ENCODE data around the gene RNF224.
"Not testable (repeated sequence)": the region's sequence is repeated elsewhere in the genome, so short reads cannot be mapped to it uniquely, and the experiment has no call there.

The RNF224 gene

GRCh38 chr9:137255448-137256114, 28.3 kb downstream of the RNF224 start:
- DNase-seq: peak; percentile 52

DNA sequence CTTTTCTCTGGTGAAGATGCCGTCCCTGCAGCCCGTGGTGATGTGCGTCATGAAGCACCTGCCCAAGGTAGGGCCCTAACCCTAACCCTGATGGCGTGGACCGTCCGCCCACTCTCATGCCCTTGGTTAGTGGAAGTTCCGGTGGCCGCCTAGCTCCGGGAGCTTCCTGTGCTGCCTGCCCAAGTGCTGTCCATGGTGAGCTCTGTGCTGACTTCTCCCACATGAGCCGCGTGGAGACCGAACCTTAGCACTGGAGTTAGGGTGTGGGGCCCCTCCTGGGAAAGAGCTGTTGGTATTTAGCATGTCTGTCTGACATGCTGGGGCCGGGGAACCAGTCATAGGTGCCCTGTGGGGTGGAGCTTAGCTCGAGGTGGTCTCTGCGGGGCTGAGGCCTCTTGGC, 29.1 kb downstream of the RNF224 start:
- no peak for DNase-seq

DNA sequence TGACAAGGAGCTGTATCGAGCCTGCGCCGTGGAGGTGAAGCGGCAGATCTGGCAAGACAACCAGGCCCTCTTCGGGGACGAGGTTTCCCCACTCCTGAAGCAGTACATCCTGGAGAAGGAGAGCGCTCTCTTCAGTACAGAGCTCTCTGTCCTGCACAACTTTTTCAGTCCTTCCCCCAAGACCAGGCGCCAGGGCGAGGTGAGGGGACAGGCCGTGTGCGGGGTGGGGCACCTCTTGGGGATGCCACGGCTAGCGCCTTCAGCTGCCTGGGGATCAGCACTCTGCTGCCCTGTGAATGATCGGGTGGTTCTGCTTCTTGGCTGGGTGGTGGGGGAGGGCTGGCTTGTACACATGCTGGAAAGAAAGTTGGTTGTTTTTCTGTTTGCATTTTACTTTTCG, 29.6 kb downstream of the RNF224 start:
- DNase-seq: no peak

DNA sequence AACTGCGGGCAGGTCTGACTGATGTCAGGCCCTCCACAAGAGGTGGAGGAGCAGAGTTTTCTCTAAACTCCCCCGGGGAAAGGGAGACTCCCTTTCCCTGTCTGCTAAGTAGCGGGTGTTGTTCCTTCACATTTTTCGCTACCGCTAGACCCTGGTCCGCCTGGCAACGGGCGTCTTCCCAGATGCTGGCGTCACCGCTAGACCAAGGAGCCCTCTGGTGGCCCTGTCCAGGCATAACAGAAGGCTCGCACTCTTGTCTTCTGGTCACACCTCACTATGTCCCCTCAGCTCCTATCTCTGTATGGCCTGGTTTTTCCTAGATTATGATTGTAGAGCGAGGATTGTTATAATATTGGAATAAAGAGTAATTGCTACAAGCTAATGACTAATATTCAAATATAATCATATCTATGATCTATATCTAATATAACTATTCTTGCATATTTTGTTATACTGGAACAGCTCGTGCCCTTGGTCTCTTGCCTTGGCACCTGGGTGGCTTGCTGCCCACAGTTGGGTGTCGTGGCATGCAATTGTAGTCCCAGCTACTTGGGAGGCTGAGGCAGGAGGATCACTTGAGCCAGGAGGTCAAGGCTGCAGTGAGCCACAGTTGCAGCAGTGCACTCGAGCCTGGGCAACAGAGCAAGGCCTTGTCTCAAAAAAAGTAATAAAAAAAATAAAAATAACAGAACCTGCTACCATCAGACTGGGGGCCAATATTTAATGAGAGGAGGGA, 35.0 kb downstream of the RNF224 start:
- DNase-seq: not testable (repeated sequence)

- no peak for DNase-seq
Measured at GRCh38 chr9:137262909-137263285, 35.6 kb downstream of the RNF224 start.

- DNase-seq: no peak
Measured at GRCh38 chr9:137263506-137263905, 36.2 kb downstream of the RNF224 start.

- no peak for DNase-seq
Measured at GRCh38 chr9:137264067-137264466, 36.8 kb downstream of the RNF224 start.

DNA sequence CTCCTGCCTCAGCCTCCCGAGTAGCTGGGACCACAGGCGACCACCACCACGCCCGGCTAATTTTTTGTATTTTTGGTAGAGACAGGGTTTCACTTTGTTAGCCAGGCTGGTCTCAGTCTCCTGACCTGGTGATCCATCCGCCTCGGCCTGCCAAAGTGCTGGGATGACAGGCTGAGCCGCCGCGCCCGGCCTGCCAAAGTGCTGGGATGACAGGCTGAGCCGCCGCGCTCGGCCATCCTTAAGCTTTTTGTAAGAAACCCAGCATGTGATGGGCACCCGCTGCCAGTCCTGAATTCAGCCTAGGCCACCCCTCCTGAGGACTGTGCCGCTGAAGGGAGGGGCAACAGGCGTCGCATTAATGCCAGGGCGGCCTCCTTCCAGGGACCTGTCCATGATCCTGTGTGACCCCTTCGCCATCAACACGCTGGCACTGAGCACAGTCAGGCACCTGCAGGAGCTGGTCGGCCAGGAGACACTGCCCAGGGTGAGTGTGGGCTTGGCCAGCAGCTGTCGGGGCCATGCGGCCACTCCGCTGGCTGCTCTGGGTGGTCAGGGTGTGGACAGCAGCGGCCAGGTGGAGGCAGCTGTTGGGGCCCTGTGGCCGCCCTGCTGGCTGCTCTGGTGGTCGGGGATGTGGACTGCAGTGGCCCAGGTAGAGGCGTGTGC, 38.3 kb downstream of the RNF224 start:
- DNase-seq: no peak

- no peak for DNase-seq
Measured at GRCh38 chr9:137266162-137266527, 38.8 kb downstream of the RNF224 start.

- DNase-seq: no peak
Measured at GRCh38 chr9:137266585-137267453, 39.5 kb downstream of the RNF224 start.

DNA sequence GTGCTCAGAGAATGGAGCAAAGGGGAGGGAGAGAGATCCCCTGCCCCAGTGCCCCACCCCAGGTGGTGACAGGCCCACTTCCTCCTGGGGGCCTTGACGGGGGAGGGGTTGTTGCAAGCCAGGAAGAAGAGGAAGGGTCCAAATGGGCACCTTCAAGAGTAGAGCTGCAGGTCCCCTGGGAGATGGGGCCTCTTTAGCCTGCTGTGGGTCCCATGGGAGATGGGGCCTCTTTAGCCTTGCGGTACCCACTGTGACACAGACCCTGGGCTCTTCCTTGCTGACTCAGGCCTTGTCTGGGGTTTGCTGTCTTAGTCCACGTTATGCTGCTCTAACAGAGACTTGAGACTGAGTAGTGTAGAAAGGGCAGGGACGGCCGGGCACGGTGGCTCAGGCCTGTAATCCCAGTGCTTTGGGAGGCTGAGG, 40.6 kb downstream of the RNF224 start:
- DNase-seq: no peak

GRCh38 chr9:137268538-137269201, 41.4 kb downstream of the RNF224 start:
- no peak for DNase-seq

GRCh38 chr9:137269231-137269772, 42.0 kb downstream of the RNF224 start:
- peak; percentile 37 for DNase-seq

GRCh38 chr9:137270929-137271695, 43.8 kb downstream of the RNF224 start:
- no peak for DNase-seq

GRCh38 chr9:137271696-137272076, 44.4 kb downstream of the RNF224 start:
- no peak for DNase-seq

- peak; percentile 51 for DNase-seq
Measured at GRCh38 chr9:137272241-137273094, 45.2 kb downstream of the RNF224 start.

- no peak for DNase-seq
Measured at GRCh38 chr9:137273095-137273490, 45.8 kb downstream of the RNF224 start.

DNA sequence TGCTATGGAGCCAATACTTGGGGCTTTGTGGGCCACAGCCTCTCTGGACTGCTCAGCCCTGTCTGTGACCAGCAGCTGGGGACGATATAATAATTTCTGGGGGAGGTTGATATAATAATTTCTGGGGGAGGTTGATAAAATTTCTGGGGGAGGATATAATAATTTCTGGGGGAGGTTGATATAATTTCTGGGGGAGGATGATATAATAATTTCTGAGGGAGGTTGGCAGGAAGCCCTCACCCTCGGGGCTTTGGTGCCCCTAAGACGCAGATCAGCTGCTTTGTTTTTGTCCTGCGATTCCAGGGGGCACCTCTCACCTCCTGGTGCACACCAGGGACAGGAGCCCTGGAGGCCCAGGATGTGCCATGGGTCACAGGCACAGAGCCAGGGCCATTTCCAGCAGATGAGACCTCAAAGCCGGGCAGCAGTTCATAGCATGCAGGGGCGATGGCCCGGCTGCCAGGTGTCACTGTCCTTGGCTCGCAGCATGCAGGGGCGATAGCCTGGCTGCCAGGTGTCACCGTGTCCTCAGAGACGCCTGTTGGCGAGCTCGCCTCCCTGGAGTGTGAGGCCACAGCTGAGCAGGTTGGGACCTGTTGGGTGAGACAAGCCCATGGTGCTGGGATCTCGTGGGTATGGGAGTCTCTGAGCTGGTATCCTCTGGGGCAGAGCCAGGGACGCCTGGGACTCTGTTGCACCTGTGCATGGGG, 46.5 kb downstream of the RNF224 start:
- peak; percentile 76 for DNase-seq

DNA sequence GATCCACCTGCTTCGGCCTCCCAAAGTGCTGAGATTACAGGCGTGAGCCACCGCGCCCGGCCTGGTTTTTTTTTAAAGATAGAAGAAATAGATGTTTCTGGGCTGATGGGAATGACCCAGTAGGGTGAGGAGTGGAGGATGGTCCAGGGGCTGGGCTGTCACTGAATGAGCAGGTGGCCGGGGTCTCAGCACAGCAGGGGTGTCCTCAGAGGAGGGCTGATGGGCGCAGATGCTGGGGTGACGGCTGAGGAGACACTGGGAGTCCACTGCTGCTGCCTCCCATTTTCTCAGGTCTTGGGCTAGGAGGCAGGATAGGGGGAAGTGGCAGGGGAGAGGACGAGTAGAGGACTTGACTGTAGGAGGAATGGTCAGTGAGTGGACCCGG, 47.9 kb downstream of the RNF224 start:
- DNase-seq: no peak

All from NCI-H510A treated with DMSO at 0.1 percent for 48 hours (cell line).